ENCODE measurements around the gene NSMCE1. TPM values are rescaled to one million over a fixed set of nuclear protein-coding genes. Genes with fewer than 3 reads are reported as not detected.
A peak's percentile ranks its signal among the peaks of the same experiment; 100 is the strongest.

NSMCE1 gene
- total RNA-seq, 1 donor from 2014 or later = 33.3 TPM

- Mint-ChIP-seq H3K27me3 (peaks cover 46% of the 10 kb centered on the region), H3K27ac (peak overlapping the region; percentile 44), H3K9me3 (no peaks in the 10 kb centered on the region), H3K4me3 (peak overlapping the region; percentile 57), H3K4me1 (ENCODE audit: unreplicated experiment) (peaks cover 17% of the 10 kb centered on the region), H3K36me3 (no peaks in the 10 kb centered on the region)
- TF ChIP-seq CTCF (conservative IDR thresholded peaks at IDR 0.05) = no peak
- DNase-seq (ENCODE audit: extremely low spot score, unreplicated experiment) = no peak
These were observed 42.9 kb upstream of the NSMCE1 start for GRCh38 chr16:27311448-27311830.

GRCh38 chr16:27310576-27311447, 42.2 kb upstream of the NSMCE1 start:
- H3K4me1 Mint-ChIP-seq (ENCODE audit: unreplicated experiment) = peaks cover 17% of the 10 kb centered on the region
- no peak overlapping the region for H3K27ac Mint-ChIP-seq
- no peak for TF ChIP-seq CTCF (conservative IDR thresholded peaks at IDR 0.05)
- no peak overlapping the region for H3K4me3 Mint-ChIP-seq
- no peak for DNase-seq (ENCODE audit: extremely low spot score, unreplicated experiment)
- H3K27me3 Mint-ChIP-seq = peaks cover 45% of the 10 kb centered on the region
- H3K36me3 Mint-ChIP-seq = no peaks in the 10 kb centered on the region
- no peaks in the 10 kb centered on the region for H3K9me3 Mint-ChIP-seq

GRCh38 chr16:27308792-27309191, 40.2 kb upstream of the NSMCE1 start:
- DNase-seq (ENCODE audit: extremely low spot score, unreplicated experiment) = no peak
- H3K27ac Mint-ChIP-seq = no peak overlapping the region

GRCh38 chr16:27305839-27306442, 37.4 kb upstream of the NSMCE1 start:
- DNase-seq (ENCODE audit: extremely low spot score, unreplicated experiment) = no peak
- TF ChIP-seq CTCF (conservative IDR thresholded peaks at IDR 0.05) = no peak
- H3K27me3 Mint-ChIP-seq = peaks cover 14% of the 10 kb centered on the region
- no peak overlapping the region for H3K27ac Mint-ChIP-seq
- no peaks in the 10 kb centered on the region for H3K36me3 Mint-ChIP-seq
- H3K4me3 Mint-ChIP-seq = no peak overlapping the region
- H3K9me3 Mint-ChIP-seq = no peaks in the 10 kb centered on the region
- peaks cover 3% of the 10 kb centered on the region for H3K4me1 Mint-ChIP-seq (ENCODE audit: unreplicated experiment)

More at GRCh38 chr16:27308792-27309191, 40.2 kb upstream of the NSMCE1 start:
- H3K4me3 Mint-ChIP-seq = no peak overlapping the region
- peaks cover 14% of the 10 kb centered on the region for H3K4me1 Mint-ChIP-seq (ENCODE audit: unreplicated experiment)
- no peak for TF ChIP-seq CTCF (conservative IDR thresholded peaks at IDR 0.05)
- no peaks in the 10 kb centered on the region for H3K36me3 Mint-ChIP-seq
- H3K27me3 Mint-ChIP-seq = peaks cover 35% of the 10 kb centered on the region
- H3K9me3 Mint-ChIP-seq = no peaks in the 10 kb centered on the region

- Mint-ChIP-seq H3K27me3 (peaks cover 6% of the 10 kb centered on the region), H3K27ac (no peak overlapping the region), H3K36me3 (no peaks in the 10 kb centered on the region), H3K9me3 (no peaks in the 10 kb centered on the region), H3K4me1 (ENCODE audit: unreplicated experiment) (no peaks in the 10 kb centered on the region), H3K4me3 (no peak overlapping the region)
- TF ChIP-seq CTCF (conservative IDR thresholded peaks at IDR 0.05) = no peak
- DNase-seq (ENCODE audit: extremely low spot score, unreplicated experiment) = no peak
These were observed 36.5 kb upstream of the NSMCE1 start for GRCh38 chr16:27304881-27305745.
